Activated T-cell treated with anti-CD3 and anti-CD28 coated beads for 48 hours (primary cell): ENCODE measurements around the gene RPL7L1.

Source experiments
- DNase-seq: peaks from one replicate; pipeline ENCODE4 v3.0.0-alpha.2; 2020; ENCODE audit warnings: low read depth

RPL7L1 gene

GRCh38 chr6:42933205-42933604 lies 53.8 kb downstream of the RPL7L1 start:
- no peak for DNase-seq

GRCh38 chr6:42935322-42935721 lies 55.9 kb downstream of the RPL7L1 start:
- DNase-seq = no peak

- no peak for DNase-seq
These were observed 57.0 kb downstream of the RPL7L1 start for GRCh38 chr6:42936398-42936797.

GRCh38 chr6:42937548-42938427 lies 58.4 kb downstream of the RPL7L1 start:
- DNase-seq = no peak

GRCh38 chr6:42938428-42938796 lies 59.0 kb downstream of the RPL7L1 start:
- no peak for DNase-seq

GRCh38 chr6:42938987-42939809 lies 59.8 kb downstream of the RPL7L1 start:
- DNase-seq = no peak
